Measurements from ENCODE around the gene MACIR.

MACIR gene

GRCh38 chr5:103305809-103306208 lies 47.2 kb downstream of the MACIR start:
- in situ Hi-C loops (cut with HindIII; ENCODE audit: low sequenced_read_pairs) = no loop called here
- DNase-seq (ENCODE audit: low read depth, low spot score) = no peak
- no peak for TF ChIP-seq CTCF (IDR thresholded peaks at IDR 0.05; ENCODE audit: low read depth, low read length)

GRCh38 chr5:103307470-103307869 lies 48.9 kb downstream of the MACIR start:
- H3K4me3 ChIP-seq (ENCODE audit: low read depth, low read length) = no peak overlapping the region
- DNase-seq (ENCODE audit: low read depth, low spot score) = no peak
- in situ Hi-C loops (cut with HindIII; ENCODE audit: low sequenced_read_pairs) = no loop called here
- TF ChIP-seq CTCF (IDR thresholded peaks at IDR 0.05; ENCODE audit: low read depth, low read length) = no peak

More at GRCh38 chr5:103305809-103306208, 47.2 kb downstream of the MACIR start:
- no peak overlapping the region for H3K4me3 ChIP-seq (ENCODE audit: low read depth, low read length)

- in situ Hi-C loops (cut with HindIII; ENCODE audit: low sequenced_read_pairs) = no loop called here
- no peak overlapping the region for H3K4me3 ChIP-seq (ENCODE audit: low read depth, low read length)
- no peak for DNase-seq (ENCODE audit: low read depth, low spot score)
- no peak for TF ChIP-seq CTCF (IDR thresholded peaks at IDR 0.05; ENCODE audit: low read depth, low read length)
Observed at GRCh38 chr5:103308774-103309173, 50.2 kb downstream of the MACIR start.

- in situ Hi-C loops (cut with HindIII; ENCODE audit: low sequenced_read_pairs) = no loop called here
- TF ChIP-seq CTCF (IDR thresholded peaks at IDR 0.05; ENCODE audit: low read depth, low read length) = no peak
Observed at GRCh38 chr5:103313056-103313455, 54.5 kb downstream of the MACIR start.

DNA sequence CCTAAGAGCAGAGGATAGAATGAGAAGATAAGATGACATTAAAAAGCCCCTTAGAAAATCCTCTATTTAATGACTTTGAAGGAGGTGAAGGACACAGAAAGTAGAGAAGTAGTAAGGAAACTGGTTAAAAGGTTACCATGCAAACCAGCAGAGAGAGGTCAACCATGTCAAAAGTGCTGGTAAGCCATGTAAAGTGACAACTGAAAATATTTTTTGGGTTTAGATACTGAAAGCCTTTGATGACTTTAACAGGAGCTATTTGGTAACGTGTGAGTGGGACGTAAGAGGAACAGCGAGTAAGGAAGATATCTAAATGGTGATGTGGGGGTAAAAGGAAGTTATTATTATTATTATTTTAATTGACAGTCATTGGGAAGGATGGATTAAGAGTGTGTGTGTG lies 56.9 kb downstream of the MACIR start:
- no peak overlapping the region for H3K4me3 ChIP-seq (ENCODE audit: low read depth, low read length)
- no peak for DNase-seq (ENCODE audit: low read depth, low spot score)
- no peak for TF ChIP-seq CTCF (IDR thresholded peaks at IDR 0.05; ENCODE audit: low read depth, low read length)
- in situ Hi-C loops (cut with HindIII; ENCODE audit: low sequenced_read_pairs) = no loop called here

More at GRCh38 chr5:103313056-103313455, 54.5 kb downstream of the MACIR start:
- H3K4me3 ChIP-seq (ENCODE audit: low read depth, low read length) = no peak overlapping the region
- no peak for DNase-seq (ENCODE audit: low read depth, low spot score)

GRCh38 chr5:103327451-103327850 lies 68.9 kb downstream of the MACIR start:
- no peak overlapping the region for H3K4me3 ChIP-seq (ENCODE audit: low read depth, low read length)
- no peak for TF ChIP-seq CTCF (IDR thresholded peaks at IDR 0.05; ENCODE audit: low read depth, low read length)
- DNase-seq (ENCODE audit: low read depth, low spot score) = no peak
- in situ Hi-C loops (cut with HindIII; ENCODE audit: low sequenced_read_pairs) = no loop called here

DNA sequence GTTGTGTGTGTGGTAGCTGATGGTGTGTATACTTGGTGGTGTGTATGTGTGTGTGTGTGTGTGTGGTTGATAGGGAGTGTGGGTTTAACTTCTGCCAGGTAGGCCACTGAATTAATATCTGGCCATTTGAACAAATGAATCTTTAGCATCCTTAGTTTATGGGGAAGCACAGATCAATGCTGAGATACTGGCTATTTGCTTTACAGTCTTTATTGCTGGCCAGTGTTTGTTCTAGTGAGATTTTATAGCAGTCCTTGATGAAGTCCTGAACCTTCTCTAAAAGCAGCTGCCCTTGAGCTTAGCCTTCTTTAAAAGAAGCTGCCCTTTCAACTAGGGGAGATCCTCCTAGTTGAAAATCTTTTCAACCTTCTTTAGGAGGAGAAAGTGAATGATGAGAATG lies 69.3 kb downstream of the MACIR start:
- in situ Hi-C loops (cut with HindIII; ENCODE audit: low sequenced_read_pairs) = no loop called here
- TF ChIP-seq CTCF (IDR thresholded peaks at IDR 0.05; ENCODE audit: low read depth, low read length) = no peak
- no peak overlapping the region for H3K4me3 ChIP-seq (ENCODE audit: low read depth, low read length)
- no peak for DNase-seq (ENCODE audit: low read depth, low spot score)
